LNCAP (cell line): ENCODE measurements around the gene SPAG16.

Source experiments
- TF ChIP-seq, protein P1 (sequence below): fragments of 450-650 bp; IDR thresholded peaks from 2 replicates; pipeline ENCODE4 v1.5.1; 2017; ENCODE audit warnings: mild to moderate bottlenecking

SPAG16 gene

DNA sequence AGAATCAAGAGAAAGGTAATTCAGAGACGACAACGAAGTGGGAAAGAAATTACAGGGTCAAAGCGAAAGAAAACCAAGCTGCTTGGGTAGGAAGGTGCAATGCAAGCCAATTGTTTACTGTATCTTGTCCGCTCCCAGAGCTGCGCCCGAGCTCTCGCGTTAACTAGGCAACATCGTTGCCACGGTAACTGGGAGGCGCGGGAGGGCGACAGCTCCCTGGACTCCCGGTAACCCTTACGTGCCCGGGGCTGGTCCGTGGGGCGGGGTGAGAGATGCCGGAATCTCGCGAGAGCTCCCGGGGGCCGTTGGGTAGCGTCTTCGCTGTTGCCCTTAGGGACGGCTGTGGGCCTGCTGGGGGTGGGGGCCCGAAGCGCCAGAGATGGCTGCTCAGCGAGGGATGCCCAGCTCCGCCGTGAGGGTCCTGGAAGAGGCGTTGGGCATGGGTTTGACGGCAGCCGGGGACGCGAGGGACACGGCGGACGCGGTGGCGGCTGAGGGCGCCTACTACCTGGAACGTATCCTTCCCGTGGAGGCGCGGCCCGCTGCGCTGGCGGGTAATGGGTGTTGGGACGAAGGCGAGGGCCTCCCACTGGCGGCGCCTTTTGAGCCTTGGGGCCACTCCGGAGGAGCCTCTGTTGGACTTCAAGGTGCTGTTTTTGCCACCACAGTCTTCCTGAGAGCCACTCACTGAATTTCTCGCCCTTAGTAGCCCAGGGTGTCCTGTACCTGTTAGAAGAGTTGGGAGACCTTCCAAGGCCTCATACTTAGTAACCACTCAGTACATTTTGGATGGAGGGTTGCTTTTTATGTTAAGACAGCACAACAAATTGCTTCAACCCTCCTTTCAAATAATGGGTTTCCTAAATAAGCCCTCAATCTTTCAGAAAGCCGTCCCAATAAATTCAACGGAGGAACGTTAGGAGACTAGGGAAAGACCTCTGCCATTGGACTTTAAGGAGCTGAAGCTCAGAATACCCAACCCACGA, at the start of gene SPAG16:
Gene SPAG16, plus strand, starts transcription at position 360 of the 986 bp plus-strand sequence.
- TF ChIP-seq, protein P1, sequence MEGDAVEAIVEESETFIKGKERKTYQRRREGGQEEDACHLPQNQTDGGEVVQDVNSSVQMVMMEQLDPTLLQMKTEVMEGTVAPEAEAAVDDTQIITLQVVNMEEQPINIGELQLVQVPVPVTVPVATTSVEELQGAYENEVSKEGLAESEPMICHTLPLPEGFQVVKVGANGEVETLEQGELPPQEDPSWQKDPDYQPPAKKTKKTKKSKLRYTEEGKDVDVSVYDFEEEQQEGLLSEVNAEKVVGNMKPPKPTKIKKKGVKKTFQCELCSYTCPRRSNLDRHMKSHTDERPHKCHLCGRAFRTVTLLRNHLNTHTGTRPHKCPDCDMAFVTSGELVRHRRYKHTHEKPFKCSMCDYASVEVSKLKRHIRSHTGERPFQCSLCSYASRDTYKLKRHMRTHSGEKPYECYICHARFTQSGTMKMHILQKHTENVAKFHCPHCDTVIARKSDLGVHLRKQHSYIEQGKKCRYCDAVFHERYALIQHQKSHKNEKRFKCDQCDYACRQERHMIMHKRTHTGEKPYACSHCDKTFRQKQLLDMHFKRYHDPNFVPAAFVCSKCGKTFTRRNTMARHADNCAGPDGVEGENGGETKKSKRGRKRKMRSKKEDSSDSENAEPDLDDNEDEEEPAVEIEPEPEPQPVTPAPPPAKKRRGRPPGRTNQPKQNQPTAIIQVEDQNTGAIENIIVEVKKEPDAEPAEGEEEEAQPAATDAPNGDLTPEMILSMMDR: no peak

DNA sequence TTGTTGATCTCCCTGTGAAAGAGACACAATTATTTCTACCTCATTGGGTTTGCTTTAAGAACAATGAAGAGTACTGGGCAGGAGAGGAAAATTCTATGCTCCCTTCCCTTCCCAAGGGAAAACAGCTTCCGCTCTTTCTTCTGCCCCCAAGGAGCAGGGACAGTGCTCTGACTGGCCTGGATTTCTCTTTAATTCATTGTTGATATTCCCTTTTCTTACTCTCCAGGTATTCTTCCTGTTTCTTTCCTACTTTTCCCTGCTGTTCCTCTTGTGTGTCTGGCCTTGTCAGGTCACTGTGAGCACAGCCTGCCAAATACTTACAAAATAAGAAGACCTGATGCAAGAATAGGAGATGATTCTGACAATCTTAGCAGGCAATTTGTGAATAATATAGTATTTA, 49.6 kb upstream of the SPAG16 start:
- TF ChIP-seq, protein P1: no peak

DNA sequence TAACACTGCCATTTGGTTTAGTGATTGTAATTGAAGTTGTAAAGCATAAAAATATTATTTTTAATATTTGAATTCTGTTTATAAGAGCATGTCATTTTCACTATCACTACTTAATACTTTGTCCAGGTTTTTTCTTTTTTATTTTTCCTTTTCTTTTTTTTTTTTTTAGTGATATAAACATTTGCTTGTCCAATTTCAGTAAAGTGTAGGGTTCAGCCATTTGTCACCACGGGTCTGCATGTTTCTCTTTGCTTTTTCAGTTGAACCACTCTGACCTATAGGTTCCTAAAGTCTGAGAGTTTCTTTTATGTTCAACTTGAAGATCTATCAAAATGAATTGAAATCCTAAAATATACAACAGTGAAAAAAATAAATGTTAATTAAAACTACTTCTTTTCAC, 48.5 kb upstream of the SPAG16 start:
- TF ChIP-seq, protein P1: no peak

DNA sequence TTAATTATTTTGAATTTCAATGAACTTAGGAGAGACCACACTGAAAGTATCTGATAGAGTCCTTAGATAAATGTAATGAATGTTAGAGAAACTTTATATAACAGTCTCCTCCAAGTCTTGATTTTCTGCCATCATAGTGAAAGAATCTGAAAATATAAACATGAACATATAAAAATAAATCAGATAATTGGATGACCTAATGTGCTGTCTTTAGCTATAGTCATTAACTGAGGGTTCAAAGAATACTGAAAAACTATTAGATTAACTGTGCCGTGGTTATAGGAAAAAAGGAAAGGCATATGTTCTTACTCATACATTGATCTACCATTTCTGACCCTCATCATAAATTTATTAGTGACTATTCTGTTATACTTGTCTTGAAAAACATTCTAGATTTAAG, 47.0 kb upstream of the SPAG16 start:
- TF ChIP-seq, protein P1: no peak

DNA sequence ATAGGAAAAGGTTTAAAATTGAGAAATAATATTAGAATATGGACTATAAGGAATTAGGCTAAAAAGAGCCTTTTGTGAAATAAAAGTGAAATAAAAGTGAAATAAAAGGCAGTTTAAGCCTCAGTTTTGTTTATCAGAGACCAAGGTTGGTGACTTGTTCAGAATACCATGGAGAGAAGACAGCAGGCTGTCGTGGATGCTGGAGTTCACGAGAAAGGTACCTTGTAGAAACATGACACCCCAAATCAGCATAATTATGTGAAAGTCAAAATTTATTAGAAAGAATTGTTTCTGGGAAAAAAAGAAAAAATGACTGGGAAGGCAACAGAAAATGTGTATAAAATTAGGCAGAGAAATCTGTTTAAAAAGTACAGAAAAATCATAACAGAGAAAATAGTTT, 46.5 kb upstream of the SPAG16 start:
- TF ChIP-seq, protein P1: no peak

DNA sequence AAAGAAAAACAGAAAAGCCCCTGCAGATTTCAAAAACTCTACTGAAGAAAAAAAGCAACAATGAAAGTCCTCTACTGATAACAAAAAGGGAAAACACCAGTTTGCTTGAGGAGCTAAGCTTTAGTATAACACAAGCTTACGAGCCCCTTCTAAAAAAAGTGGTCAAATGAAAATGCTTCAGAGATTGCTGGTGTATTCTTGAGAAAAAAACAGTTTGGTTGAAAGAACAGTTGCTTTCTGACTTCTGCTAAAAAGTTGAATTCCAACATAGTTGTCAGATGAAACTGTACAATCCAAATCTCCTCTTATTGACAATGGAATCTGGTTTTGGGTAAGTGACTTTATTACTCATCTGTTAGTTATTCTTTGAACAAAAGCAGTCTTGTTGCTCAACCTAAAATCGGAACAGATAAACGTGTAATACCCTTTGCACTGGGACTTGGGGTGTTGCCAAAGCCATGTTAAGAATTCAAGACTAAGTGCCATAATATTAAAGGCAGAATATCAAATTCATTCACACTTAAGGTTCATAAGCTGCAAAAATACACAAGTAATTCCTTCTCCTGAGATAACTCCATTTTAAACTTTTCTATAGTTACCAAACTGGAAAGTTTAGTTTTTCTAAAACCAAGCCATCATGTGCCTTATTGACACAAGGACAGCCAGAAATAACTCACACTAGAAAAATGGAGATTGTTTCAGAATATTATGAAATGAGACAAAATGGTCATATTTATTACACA, 45.3 kb upstream of the SPAG16 start:
- TF ChIP-seq, protein P1: no peak

DNA sequence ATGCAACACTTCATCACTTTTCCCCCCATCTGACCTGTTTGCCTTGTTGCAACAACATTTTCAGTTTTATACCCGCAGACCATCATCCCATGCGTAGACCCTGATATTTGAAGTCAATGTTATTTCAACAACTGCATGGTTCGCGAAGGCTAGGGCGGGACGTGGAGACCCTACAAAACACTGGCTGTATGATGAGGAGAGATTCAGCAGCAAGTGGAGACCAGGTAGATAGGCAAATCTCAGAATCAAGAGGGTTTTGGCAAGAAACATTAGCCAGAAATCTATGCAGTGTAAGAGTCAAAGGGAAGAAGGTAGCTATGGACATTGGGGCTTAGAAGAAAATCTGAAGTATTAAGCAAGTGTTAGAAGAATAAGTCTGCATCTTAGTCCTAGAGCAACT, 42.4 kb upstream of the SPAG16 start:
- TF ChIP-seq, protein P1: no peak
